Ishikawa (cell line): Measurements from ENCODE around the gene PON1.

Source experiments
- CEBPB ChIP-seq: IDR thresholded peaks from 2 replicates; pipeline ENCODE4 v1.6.1; 2012
- CREB1 ChIP-seq: IDR thresholded peaks from 2 replicates; pipeline ENCODE4 v1.6.1; 2012; ENCODE audit warnings: low read depth
- EGR1 ChIP-seq: IDR thresholded peaks from 2 replicates; pipeline ENCODE4 v1.6.1; 2012
- EP300 ChIP-seq: IDR thresholded peaks from 2 replicates; pipeline ENCODE4 v1.6.1; 2012; ENCODE audit warnings: borderline replicate concordance
- FOXM1 ChIP-seq: IDR thresholded peaks from 2 replicates; pipeline ENCODE4 v1.6.1; 2012; ENCODE audit warnings: low read depth, borderline replicate concordance
- NFIC ChIP-seq: IDR thresholded peaks from 2 replicates; pipeline ENCODE4 v1.6.1; 2012
- RAD21 ChIP-seq: IDR thresholded peaks from 2 replicates; pipeline ENCODE4 v1.6.1; 2012; ENCODE audit warnings: low read depth
- TAF1 ChIP-seq: IDR thresholded peaks from 2 replicates; pipeline ENCODE4 v1.6.1; 2012; ENCODE audit warnings: low read depth, mild to moderate bottlenecking
- TCF12 ChIP-seq: IDR thresholded peaks from 2 replicates; pipeline ENCODE4 v1.6.1; 2012; ENCODE audit warnings: low read depth
- TEAD4 ChIP-seq: IDR thresholded peaks from 2 replicates; pipeline ENCODE4 v1.6.1; 2012
- YY1 ChIP-seq: IDR thresholded peaks from 2 replicates; pipeline ENCODE4 v1.6.1; 2012; ENCODE audit warnings: low read depth
- ZBTB7A ChIP-seq: IDR thresholded peaks from 2 replicates; pipeline ENCODE4 v1.6.1; 2012; ENCODE audit warnings: low read depth
- TF ChIP-seq, protein P1 (sequence below): IDR thresholded peaks from 2 replicates; pipeline ENCODE4 v1.6.1; 2012
- TF ChIP-seq, protein P2 (sequence below): IDR thresholded peaks from 2 replicates; pipeline ENCODE4 v1.6.1; 2012
- TF ChIP-seq, protein P3 (sequence below): IDR thresholded peaks from 2 replicates; pipeline ENCODE4 v1.6.1; 2012; ENCODE audit warnings: low read depth, mild to moderate bottlenecking

The PON1 gene

DNA sequence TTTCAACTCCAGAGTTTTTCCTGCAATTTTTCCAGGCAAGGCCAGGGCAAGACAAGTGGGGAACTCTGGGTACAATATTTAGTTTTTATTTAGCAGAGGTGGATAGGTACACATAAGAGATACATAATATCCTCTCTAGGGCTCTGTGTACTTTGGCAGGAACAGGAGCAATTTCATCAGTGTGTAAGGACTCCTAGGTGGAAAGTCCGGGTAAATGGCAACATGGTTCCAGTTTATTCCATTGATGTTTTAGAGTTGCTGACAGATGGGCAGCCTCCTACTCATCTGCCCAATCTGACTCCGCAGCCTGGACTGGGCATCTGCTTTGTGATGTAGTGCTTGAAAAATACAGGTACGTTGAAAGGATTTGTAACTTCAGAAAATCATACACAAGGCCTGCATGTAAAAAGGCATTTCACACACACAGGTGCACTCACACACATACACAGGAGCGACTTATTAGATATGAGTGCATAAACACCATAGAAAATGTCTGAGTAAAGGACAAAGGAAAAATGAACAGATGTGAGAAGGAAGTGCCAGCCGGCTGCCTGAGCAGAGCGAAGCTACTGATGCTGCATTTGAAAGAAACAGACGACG is 5.7 kb downstream of the PON1 start:
- TF ChIP-seq ZBTB7A, result no peak
- TF ChIP-seq RAD21, result no peak
- TF ChIP-seq, protein P1, sequence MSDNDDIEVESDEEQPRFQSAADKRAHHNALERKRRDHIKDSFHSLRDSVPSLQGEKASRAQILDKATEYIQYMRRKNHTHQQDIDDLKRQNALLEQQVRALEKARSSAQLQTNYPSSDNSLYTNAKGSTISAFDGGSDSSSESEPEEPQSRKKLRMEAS, result no peak
- TF ChIP-seq CREB1, result no peak
- TF ChIP-seq, protein P2, sequence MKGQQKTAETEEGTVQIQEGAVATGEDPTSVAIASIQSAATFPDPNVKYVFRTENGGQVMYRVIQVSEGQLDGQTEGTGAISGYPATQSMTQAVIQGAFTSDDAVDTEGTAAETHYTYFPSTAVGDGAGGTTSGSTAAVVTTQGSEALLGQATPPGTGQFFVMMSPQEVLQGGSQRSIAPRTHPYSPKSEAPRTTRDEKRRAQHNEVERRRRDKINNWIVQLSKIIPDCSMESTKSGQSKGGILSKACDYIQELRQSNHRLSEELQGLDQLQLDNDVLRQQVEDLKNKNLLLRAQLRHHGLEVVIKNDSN, result no peak
- TF ChIP-seq TAF1, result no peak
- no peak for TF ChIP-seq NFIC
- TF ChIP-seq, protein P3, sequence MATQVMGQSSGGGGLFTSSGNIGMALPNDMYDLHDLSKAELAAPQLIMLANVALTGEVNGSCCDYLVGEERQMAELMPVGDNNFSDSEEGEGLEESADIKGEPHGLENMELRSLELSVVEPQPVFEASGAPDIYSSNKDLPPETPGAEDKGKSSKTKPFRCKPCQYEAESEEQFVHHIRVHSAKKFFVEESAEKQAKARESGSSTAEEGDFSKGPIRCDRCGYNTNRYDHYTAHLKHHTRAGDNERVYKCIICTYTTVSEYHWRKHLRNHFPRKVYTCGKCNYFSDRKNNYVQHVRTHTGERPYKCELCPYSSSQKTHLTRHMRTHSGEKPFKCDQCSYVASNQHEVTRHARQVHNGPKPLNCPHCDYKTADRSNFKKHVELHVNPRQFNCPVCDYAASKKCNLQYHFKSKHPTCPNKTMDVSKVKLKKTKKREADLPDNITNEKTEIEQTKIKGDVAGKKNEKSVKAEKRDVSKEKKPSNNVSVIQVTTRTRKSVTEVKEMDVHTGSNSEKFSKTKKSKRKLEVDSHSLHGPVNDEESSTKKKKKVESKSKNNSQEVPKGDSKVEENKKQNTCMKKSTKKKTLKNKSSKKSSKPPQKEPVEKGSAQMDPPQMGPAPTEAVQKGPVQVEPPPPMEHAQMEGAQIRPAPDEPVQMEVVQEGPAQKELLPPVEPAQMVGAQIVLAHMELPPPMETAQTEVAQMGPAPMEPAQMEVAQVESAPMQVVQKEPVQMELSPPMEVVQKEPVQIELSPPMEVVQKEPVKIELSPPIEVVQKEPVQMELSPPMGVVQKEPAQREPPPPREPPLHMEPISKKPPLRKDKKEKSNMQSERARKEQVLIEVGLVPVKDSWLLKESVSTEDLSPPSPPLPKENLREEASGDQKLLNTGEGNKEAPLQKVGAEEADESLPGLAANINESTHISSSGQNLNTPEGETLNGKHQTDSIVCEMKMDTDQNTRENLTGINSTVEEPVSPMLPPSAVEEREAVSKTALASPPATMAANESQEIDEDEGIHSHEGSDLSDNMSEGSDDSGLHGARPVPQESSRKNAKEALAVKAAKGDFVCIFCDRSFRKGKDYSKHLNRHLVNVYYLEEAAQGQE, result no peak

DNA sequence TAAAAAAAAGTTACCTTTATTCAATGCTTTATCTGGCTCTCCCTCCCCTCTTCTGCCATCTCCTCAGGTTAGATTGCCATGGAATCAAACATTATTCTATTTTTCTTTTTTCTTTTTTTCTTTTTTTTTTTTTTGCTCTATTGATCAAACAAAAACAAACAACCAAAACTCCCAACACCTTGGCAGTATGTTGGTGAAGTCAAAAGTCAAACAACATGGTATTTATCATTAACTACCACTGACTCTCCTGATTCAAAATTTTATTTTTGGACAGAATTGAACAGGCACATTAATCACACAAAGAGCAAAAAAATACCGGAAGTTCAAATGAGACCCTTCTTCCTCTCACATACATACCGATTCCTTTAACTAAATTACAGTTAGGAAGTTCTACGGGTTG is 6.4 kb downstream of the PON1 start:
- no peak for TF ChIP-seq TCF12
- TF ChIP-seq ZBTB7A, result no peak

DNA sequence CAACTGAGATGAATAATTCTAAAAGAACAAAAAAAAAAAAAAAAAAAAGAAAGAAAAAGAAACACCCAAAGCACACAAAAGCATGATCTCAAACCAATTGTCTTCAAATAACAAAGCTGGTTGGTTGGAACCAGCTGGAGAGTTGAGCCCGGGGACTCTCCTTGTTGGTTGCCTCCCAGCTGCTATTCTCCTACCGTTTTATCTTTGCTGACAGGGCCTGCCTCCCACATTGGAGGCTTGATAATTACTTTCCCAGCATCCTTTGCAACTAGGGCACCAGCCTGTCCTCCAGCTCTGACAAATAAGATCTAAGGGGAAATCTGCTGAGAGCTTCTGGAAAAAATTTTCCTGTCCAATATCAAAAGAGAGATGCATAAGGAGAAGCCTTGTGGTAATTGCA is 6.8 kb downstream of the PON1 start:
- TF ChIP-seq TEAD4 (no peak), NFIC (no peak), FOXM1 (no peak), CREB1 (no peak), YY1 (no peak), EGR1 (no peak), ZBTB7A (no peak), EP300 (no peak), CEBPB (no peak), TAF1 (no peak), RAD21 (no peak), TCF12 (no peak)
- TF ChIP-seq, protein P1, result no peak
- TF ChIP-seq, protein P2, result no peak
- TF ChIP-seq, protein P3, result no peak

DNA sequence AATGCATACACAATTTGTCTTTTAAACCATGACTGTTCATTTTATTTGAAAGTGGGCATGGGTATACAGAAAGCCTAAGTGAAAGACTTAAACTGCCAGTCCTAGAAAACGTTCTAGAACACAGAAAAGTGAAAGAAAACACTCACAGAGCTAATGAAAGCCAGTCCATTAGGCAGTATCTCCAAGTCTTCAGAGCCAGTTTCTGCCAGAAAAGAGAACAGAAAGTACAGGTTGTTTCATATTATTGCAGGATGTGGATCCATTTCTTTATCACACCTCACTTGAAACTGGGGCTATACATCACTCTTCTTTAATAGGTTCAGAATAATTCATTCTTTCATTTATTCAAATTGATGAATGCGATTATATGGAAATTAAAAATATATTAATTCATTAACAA is 7.7 kb downstream of the PON1 start:
- TF ChIP-seq EGR1 (no peak), CEBPB (no peak), RAD21 (no peak), CREB1 (no peak), YY1 (no peak), NFIC (no peak), ZBTB7A (no peak), TEAD4 (no peak), EP300 (no peak), TCF12 (no peak), FOXM1 (no peak), TAF1 (no peak)
- TF ChIP-seq, protein P3, result no peak
- TF ChIP-seq, protein P1, result no peak
- TF ChIP-seq, protein P2, result no peak
